NT2/D1 (cell line): ENCODE results near the gene KDM4C.

ENCODE experiments used
- SUZ12 ChIP-seq: IDR thresholded peaks from 2 replicates; pipeline ENCODE4 v1.6.1; 2011; ENCODE audit not compliant: insufficient read length, insufficient read depth; ENCODE audit errors: extremely low read depth
- YY1 ChIP-seq: IDR thresholded peaks from 2 replicates; pipeline ENCODE4 v1.6.1; 2011; ENCODE audit not compliant: insufficient read length, insufficient read depth
- ZNF274 ChIP-seq: IDR thresholded peaks from 2 replicates; pipeline ENCODE4 v1.6.1; 2011; ENCODE audit warnings: mild to moderate bottlenecking, low read depth, low read length

DNA sequence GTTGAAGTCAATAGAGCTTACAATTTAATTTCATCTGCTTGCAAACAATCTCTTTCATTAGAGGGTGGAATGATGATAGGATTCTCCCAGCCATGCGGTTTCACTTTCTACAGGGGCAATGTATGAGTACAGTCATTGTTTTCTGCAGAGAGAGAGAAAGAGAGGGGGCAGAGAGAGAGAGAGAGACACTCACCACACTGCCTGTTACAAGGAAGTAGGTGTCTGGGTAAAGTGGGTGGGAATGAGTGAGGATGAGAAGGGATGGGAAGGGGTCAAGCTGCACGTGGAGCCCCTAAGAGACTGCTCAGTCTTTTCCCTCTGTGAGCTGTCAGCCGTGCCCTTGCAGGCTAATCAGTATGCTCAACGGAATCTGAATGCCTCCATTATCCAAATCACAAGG, 454.3 kb downstream of the KDM4C start:
- TF ChIP-seq SUZ12, result no peak
- TF ChIP-seq YY1, result no peak
- no peak for TF ChIP-seq ZNF274
